KMS-11 (cell line): Measurements from ENCODE around the gene SLC2A1.

ENCODE experiments used
- H2AFZ ChIP-seq: fragments of 200-600 bp; sonication (generic); 2 replicates; pipeline ENCODE4 v1.6.1; 2016; ENCODE audit warnings: antibody characterized with exemption, mixed run types, low read depth
- H3K27ac ChIP-seq: fragments of 200-600 bp; sonication (generic); 2 replicates; pipeline ENCODE4 v1.6.1; 2016; ENCODE audit warnings: mild to moderate bottlenecking, mixed run types
- H3K27me3 ChIP-seq: fragments of 200-600 bp; sonication (generic); 2 replicates; pipeline ENCODE4 v1.6.1; 2017; ENCODE audit warnings: mild to moderate bottlenecking, low read depth, mixed run types, moderate library complexity; ENCODE audit not compliant: insufficient read depth
- H3K36me3 ChIP-seq: fragments of 200-600 bp; sonication (generic); 2 replicates; pipeline ENCODE4 v1.6.1; 2017; ENCODE audit warnings: mild to moderate bottlenecking, mixed run types; ENCODE audit not compliant: insufficient read depth
- H3K4me1 ChIP-seq: fragments of 200-600 bp; sonication (generic); 2 replicates; pipeline ENCODE4 v1.6.1; 2016; ENCODE audit warnings: mild to moderate bottlenecking, low read depth, mixed run types; ENCODE audit not compliant: poor library complexity, severe bottlenecking
- H3K4me2 ChIP-seq: fragments of 200-600 bp; sonication (generic); 2 replicates; pipeline ENCODE4 v1.7.0; 2016; ENCODE audit warnings: mild to moderate bottlenecking, mixed run types
- H3K4me3 ChIP-seq: fragments of 200-600 bp; sonication (generic); IDR thresholded peaks from 2 replicates; pipeline ENCODE4 v1.6.1; 2017; ENCODE audit warnings: low read depth, low read length, mixed read lengths; ENCODE audit not compliant: insufficient read depth
- H3K79me2 ChIP-seq: fragments of 200-600 bp; sonication (generic); 2 replicates; pipeline ENCODE4 v1.6.1; 2016; ENCODE audit warnings: low read depth, mixed run types; ENCODE audit not compliant: insufficient read depth
- H3K9ac ChIP-seq: fragments of 200-600 bp; sonication (generic); 2 replicates; pipeline ENCODE4 v1.6.1; 2016; ENCODE audit warnings: mild to moderate bottlenecking, mixed run types
- H4K20me1 ChIP-seq: fragments of 200-600 bp; sonication (generic); 2 replicates; pipeline ENCODE4 v1.6.1; 2016; ENCODE audit warnings: mild to moderate bottlenecking, mixed run types; ENCODE audit not compliant: insufficient read depth
- TF ChIP-seq, protein P1 (sequence below): fragments of 200-600 bp; sonication (generic); conservative IDR thresholded peaks from 2 replicates; pipeline ENCODE4 v1.6.1; 2017; ENCODE audit warnings: low read depth, mild to moderate bottlenecking, antibody characterized with exemption, low read length, moderate library complexity, mixed read lengths

Gene SLC2A1

DNA sequence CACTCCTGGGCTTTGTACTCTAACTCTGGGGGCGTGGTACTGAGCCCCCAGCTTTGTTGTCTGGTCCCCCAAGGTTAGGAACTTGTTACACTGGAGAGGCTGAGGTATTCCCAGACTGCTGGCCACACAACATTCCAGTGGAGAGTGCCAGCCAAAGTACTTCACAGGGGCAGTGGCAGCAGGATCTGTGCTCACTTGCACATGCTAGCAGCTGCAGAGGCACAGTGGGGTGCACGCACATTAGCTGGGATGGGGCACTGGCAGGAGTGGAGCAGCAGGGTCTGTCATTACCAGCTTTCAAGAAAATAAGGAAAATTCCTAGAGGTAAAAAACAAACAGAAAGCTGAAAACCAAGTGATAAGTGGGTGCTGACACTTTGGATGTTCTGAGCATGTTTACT is 81.3 kb downstream of the SLC2A1 start:
- H3K4me2 ChIP-seq: no peak overlapping the region
- H2AFZ ChIP-seq: no peak overlapping the region
- H4K20me1 ChIP-seq: no peaks in the 10 kb centered on the region
- no peaks in the 10 kb centered on the region for H3K36me3 ChIP-seq
- no peaks in the 10 kb centered on the region for H3K27me3 ChIP-seq
- H3K9ac ChIP-seq: no peak overlapping the region
- no peaks in the 10 kb centered on the region for H3K79me2 ChIP-seq
- H3K27ac ChIP-seq: no peak overlapping the region
- H3K4me3 ChIP-seq: no peak overlapping the region
- TF ChIP-seq, protein P1, sequence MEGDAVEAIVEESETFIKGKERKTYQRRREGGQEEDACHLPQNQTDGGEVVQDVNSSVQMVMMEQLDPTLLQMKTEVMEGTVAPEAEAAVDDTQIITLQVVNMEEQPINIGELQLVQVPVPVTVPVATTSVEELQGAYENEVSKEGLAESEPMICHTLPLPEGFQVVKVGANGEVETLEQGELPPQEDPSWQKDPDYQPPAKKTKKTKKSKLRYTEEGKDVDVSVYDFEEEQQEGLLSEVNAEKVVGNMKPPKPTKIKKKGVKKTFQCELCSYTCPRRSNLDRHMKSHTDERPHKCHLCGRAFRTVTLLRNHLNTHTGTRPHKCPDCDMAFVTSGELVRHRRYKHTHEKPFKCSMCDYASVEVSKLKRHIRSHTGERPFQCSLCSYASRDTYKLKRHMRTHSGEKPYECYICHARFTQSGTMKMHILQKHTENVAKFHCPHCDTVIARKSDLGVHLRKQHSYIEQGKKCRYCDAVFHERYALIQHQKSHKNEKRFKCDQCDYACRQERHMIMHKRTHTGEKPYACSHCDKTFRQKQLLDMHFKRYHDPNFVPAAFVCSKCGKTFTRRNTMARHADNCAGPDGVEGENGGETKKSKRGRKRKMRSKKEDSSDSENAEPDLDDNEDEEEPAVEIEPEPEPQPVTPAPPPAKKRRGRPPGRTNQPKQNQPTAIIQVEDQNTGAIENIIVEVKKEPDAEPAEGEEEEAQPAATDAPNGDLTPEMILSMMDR: no peak
- H3K4me1 ChIP-seq: no peaks in the 10 kb centered on the region

- TF ChIP-seq, protein P1: no peak
- no peaks in the 10 kb centered on the region for H3K4me1 ChIP-seq
These were observed 82.7 kb downstream of the SLC2A1 start for GRCh38 chr1:42876009-42876408.

More at GRCh38 chr1:42876009-42876408, 82.7 kb downstream of the SLC2A1 start:
- Histone ChIP-seq H3K79me2 (no peaks in the 10 kb centered on the region), H3K27me3 (no peaks in the 10 kb centered on the region), H3K4me3 (no peak overlapping the region), H2AFZ (no peak overlapping the region), H3K4me2 (no peak overlapping the region), H3K9ac (no peak overlapping the region), H4K20me1 (no peaks in the 10 kb centered on the region), H3K27ac (no peak overlapping the region), H3K36me3 (no peaks in the 10 kb centered on the region)
